CD4-positive, alpha-beta T cell treated with Interleukin-6 for 4 hours (primary cell): ENCODE results near the gene PKP2.

Experiments used
- DNase-seq: peaks from one replicate; pipeline ENCODE4 v3.0.0-alpha.2; 2020; ENCODE audit warnings: mixed read lengths

Gene PKP2

DNA sequence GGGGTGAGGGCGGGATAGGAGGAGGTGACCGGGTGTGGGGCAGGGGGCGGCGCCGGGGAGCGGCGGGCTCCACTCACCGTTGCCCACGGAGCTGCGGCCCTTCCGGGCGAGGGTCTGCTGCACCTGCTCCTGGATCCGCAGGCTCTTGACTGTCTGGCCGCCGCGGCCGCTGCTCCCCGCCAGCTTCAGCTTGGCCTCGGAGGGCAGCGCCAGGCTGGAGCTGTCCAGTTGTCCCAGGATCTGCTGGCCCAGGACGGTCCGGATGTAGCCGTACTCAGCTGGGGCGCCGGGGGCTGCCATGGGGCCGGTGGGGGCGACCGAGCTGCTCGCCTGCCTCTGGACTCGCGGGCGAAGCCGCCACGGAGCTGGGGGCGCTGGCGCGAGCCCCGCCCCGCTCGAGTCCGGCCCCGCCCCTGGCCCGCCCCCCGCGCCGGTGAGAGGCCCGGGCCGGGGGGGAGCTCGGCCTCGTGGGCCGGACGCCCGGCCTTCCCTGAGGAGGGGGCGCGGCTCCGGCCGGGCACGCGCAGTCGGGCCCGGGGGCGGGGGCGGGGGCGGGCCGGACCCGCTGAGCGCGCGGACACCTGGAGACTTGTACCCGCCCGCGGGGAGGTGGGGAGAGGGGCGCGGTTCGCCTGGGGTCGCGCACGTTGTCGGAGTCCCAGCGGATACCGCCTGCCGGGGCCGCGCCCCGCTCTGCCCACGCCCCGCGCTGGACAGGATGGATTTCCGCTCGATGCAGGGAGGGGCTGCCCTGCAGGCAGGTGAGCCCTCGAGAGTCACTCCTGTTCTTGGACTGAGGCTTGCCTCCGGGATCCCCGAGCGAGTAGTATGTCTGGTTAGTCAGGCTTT lies at the start of gene PKP2:
Gene PKP2 (minus strand): TSS at position 346 of the 849 bp plus-strand sequence. CDS start 46 bp downstream, at position 300.
- peak; percentile 17 for DNase-seq

DNA sequence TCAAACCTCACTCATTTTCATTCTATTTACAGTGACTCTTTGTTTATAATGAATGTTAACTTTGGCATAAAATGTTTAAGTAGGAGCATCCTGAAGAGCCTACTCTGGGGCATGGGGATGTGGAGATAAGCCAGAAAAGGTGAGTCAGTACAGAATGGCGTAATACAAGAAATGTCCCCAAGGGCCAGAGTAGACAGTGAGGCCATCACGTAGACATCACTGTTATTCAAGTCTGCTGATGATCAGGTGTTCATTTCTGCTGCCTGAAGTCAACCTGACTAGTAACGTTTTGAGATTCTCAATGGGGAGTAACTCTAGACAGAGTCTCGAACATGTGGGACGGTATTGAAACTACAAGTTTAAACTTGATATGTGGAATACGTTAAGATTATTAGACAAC lies 47.6 kb upstream of the PKP2 start:
- no peak for DNase-seq

GRCh38 chr12:32939801-32940200 lies 43.2 kb upstream of the PKP2 start:
- no peak for DNase-seq

GRCh38 chr12:32926963-32927362 lies 30.4 kb upstream of the PKP2 start:
- no peak for DNase-seq

- DNase-seq = no peak
Measured at GRCh38 chr12:32926356-32926755, 29.8 kb upstream of the PKP2 start.

- no peak for DNase-seq
Measured at GRCh38 chr12:32922546-32923297, 26.1 kb upstream of the PKP2 start.

- DNase-seq = no peak
Measured at GRCh38 chr12:32921397-32921796, 24.8 kb upstream of the PKP2 start.

GRCh38 chr12:32920506-32921085 lies 24.0 kb upstream of the PKP2 start:
- no peak for DNase-seq

DNA sequence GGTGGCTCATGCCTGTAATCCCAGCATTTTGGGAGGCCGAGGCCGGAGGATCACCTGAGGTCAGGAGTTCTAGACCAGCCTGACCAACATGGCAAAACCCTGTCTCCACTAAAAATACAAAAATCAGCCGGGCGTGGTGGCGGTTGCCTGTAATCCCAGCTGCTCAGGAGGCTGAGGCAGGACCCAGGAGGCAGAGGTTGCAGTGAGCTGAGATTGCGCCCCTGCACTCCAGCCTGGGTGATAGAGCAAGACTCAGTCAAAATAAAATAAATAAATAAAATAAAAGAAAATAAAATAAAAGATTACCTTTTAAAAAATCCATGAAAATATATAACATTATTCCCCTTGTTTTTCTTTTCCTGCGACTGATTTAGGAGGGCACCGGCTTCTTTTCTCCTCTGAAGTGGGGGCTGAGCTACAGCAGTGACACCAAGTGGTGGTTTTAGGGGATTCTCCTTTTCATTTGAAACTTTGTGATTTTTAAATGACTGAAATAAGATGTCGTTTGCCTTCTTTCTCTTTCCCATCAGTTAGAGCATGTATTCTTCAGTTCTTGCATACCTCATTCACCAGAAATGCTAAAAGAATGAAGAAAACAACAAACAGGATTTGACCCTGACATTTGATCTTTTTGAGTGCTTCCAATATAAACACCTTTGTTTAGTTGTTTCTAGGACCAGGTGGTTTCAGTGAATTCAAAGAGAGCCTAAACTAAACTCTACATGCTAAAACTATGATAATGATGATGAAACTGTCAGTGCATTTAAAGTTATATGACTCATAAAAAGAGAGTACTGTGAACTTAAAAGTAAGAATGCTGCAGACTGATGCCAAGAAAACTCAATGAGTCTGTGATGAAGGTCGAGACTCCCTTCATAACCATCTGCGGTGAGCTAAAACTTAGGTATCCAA lies 22.6 kb upstream of the PKP2 start:
- no peak for DNase-seq

DNA sequence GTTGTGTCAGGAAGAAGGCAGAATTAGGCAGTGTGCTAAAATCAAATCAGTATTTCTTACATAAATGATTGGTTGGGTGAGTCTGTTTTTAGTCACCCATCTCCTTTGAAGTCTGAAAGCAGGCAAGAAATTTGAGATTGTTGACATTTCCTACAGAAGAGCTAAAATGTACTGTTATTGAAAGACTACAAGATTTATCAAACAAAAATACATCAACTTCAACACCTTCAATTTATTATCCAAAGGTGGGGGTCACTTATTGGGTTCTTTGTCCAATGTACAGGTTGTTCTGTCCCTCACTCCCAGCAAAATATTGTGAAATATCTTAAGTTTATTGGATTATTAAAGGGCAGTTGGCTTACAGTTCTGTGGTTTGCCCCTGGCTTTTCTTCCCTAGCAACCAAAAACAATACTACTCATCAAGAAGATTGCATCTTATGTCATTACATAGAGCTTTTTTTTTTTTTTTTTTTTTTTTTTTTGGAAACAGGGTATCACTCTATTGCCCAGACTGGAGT lies 20.6 kb upstream of the PKP2 start:
- DNase-seq = no peak

DNA sequence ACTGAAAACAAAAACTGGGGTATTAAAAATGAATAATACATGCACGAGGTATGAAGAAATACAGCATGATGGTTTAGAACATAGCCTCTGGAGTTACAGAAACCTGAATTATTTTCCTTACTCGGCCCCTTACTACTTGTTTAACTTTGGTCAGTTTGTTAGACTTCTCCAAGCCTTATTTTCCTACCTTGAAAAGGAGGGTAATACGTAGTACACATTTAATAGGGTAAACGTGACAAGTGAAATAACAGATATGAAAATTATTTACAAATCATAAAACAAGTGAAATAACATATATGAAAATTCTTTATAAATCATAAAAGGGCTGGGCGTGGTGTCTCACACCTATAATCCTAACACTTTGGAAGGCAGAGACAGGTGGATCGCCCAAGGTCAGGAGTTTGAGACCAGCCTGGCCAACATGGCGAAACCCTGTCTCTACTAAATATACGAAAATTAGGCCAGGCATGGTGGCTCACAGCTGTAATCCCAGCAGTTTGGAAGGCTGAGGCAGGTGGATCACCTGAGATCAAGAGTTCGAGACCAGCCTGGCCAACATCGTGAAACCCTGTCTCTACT lies 11.4 kb upstream of the PKP2 start:
- no peak for DNase-seq

GRCh38 chr12:32907166-32907565 lies 10.6 kb upstream of the PKP2 start:
- no peak for DNase-seq

- no peak for DNase-seq
Measured at GRCh38 chr12:32906399-32907165, 10.0 kb upstream of the PKP2 start.

GRCh38 chr12:32903763-32904162 lies 7.2 kb upstream of the PKP2 start:
- DNase-seq = no peak

DNA sequence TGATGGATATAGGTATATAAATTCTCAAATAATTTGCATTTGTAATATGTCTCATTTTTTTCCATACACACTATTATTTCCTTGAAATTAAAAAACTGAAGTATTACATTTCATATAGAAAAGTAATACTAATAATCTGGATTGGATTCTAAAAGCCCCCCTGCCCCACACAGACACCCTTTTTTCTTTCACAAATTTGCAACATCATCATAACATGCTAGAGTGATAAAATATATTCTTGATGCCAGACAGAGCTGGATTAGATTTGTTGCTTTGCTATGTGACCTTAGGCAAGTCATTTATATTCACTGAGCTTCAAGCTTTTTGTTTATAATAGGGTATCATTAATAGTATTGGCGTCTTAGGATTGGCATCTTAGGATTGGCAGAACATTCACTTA lies 6.7 kb upstream of the PKP2 start:
- DNase-seq = no peak

GRCh38 chr12:32902287-32902997 lies 5.9 kb upstream of the PKP2 start:
- DNase-seq = no peak

- DNase-seq = no peak
Measured at GRCh38 chr12:32901553-32901952, 5.0 kb upstream of the PKP2 start.

DNA sequence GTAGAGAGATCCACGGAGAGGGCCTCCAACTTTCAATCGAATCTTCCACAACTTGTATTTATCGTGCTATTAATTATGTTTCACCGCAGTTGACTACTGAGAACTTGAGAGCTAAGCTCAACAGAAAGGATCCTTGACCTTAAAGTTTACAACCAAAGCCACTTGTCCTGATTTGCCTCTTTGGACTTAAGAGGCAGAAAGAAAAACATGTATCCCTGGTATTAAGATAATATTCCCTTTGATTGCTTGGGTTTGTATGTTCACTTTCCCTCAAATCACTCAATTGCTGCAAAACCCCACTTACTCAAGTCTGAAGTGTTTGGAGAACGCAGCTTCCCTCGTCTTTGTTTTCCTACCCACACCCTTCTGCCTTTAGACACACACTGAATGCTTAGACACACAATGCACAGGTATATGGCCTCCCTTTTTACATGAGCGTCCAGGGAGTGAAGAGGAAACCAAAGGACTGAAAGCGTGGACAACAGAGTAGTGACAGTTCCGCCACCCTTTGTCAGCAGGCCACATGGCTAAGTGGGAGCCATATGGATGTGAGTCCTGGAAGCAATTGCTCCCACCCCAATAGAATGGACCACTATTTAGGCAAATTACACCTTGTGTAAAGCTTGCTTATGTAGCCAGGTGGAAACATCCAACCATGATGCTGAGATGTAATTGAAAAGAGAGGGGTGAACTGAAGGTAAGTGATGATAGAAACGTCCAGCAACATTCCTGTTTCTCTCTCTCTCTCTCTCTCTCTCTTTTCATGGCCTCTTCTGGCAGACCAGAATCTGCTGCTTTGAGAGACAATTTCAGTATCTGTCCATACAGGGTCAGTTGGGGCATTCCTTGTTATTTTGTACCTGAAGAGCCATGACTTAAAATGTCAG lies 1.4 kb upstream of the PKP2 start:
- no peak for DNase-seq

DNA sequence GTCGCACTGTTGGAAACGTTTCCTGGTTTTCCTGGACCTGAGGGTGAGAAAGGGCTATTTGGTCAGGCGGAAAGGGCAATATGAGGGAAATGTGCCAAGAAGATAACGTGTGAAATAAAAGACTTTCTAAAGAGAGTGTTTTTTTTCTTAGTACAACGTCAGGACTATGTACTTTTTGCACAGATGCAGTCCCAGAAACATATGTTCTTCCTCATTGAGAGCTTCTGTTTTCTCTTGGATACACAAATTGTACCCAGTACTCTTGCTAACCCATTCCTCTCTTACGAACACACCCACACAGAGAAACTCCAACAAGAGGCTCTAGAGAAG lies 669 bp upstream of the PKP2 start:
- DNase-seq = no peak
